MCF 10A (cell line): ENCODE results near the gene ADGRF3. TPM values are rescaled to one million over a fixed set of nuclear protein-coding genes. Genes with fewer than 3 reads are reported as not detected.

Experiments used
- total RNA-seq: library from RNA; stranded (reverse); gene quantifications from 2 replicates; pipeline ENCODE4 v1.2.3, GENCODE V29; 2022

The ADGRF3 gene
- total RNA-seq, 1 experiment from 2014 or later = not detected

Other genes with a start within 250 kb of the ADGRF3 start
- 0.23 and 1.7 TPM in 2 replicates for gene GAREM2, start 173.7 kb downstream of the ADGRF3 start, total RNA-seq
- 132 and 152 TPM in 2 replicates for gene HADHA, start 102.2 kb downstream of the ADGRF3 start, total RNA-seq
- gene HADHB, start 101.8 kb downstream of the ADGRF3 start, total RNA-seq = 126 and 143 TPM in 2 replicates
- gene SELENOI, start 646 bp downstream of the ADGRF3 start, total RNA-seq = 43.8 and 51.0 TPM in 2 replicates
- not detected in 2 replicates for gene DRC1, start 55.1 kb upstream of the ADGRF3 start, total RNA-seq
- not detected in 2 replicates for gene OTOF, start 131.3 kb upstream of the ADGRF3 start, total RNA-seq